WTC11 (cell line): Measurements from ENCODE around the gene SCFD1. TPM values are rescaled to one million over a fixed set of nuclear protein-coding genes. Genes with fewer than 3 reads are reported as not detected.
"Not testable (repeated sequence)": the region's sequence is repeated elsewhere in the genome, so short reads cannot be mapped to it uniquely, and the experiment has no call there.

Experiments used
- ATAC-seq: fragments of 200-7000 bp; cut with Tn5 transposase; 2 replicates; pipeline ENCODE4 v1.10.0; 2021; ENCODE audit warnings: mild to moderate bottlenecking, moderate library complexity
- CTCF ChIA-PET: fragments of 300-600 bp; sonication (Branson Sonifier 250); formaldehyde crosslinking; loops from one replicate; lab custom pipeline; 2021; ENCODE audit warnings: antibody characterized with exemption; lab: Charles Lee
- POLR2A ChIA-PET: fragments of 350-600 bp; sonication (Branson Sonifier 250); formaldehyde crosslinking; loops from one replicate; lab custom pipeline; 2021; ENCODE audit warnings: antibody characterized with exemption; lab: Charles Lee
- DNase-seq: peaks from one replicate; pipeline ENCODE4 v3.0.0; 2021; ENCODE audit warnings: low spot score
- H3K27ac Mint-ChIP-seq: 2 replicates; pipeline ENCODE4 v1.8.0; 2021; ENCODE audit warnings: mixed read lengths
- H3K27me3 Mint-ChIP-seq: 2 replicates; pipeline ENCODE4 v1.8.0; 2021; ENCODE audit warnings: low read depth, mild to moderate bottlenecking, moderate library complexity, mixed read lengths
- H3K36me3 Mint-ChIP-seq: 2 replicates; pipeline ENCODE4 v1.8.0; 2021; ENCODE audit warnings: mixed read lengths
- H3K4me1 Mint-ChIP-seq: 2 replicates; pipeline ENCODE4 v1.8.0; 2022; ENCODE audit warnings: mixed read lengths
- H3K4me3 Mint-ChIP-seq: 2 replicates; pipeline ENCODE4 v1.8.0; 2021; ENCODE audit warnings: mild to moderate bottlenecking, moderate library complexity, mixed read lengths
- H3K9me3 Mint-ChIP-seq: 2 replicates; pipeline ENCODE4 v1.8.0; 2021; ENCODE audit warnings: mixed read lengths
- AR ChIP-seq: fragments of 250-450 bp; sonication (Bioruptor Pico); IDR thresholded peaks from 2 replicates; pipeline ENCODE4 v1.9.0; 2021; ENCODE audit warnings: mild to moderate bottlenecking
- CREB1 ChIP-seq: sonication (generic); formaldehyde crosslinking; IDR thresholded peaks from 2 replicates; pipeline ENCODE4 v1.8.0; 2023; ENCODE audit warnings: mild to moderate bottlenecking, missing genetic modification reagents
- CREM ChIP-seq: sonication (generic); formaldehyde crosslinking; IDR thresholded peaks from 2 replicates; pipeline ENCODE4 v1.8.1; 2022; ENCODE audit warnings: mild to moderate bottlenecking, missing genetic modification reagents, moderate library complexity
- EMX1 ChIP-seq: fragments of 250-450 bp; sonication (Bioruptor Pico); IDR thresholded peaks from 2 replicates; pipeline ENCODE4 v1.8.0; 2021; ENCODE audit warnings: mild to moderate bottlenecking
- ERG ChIP-seq: fragments of 250-450 bp; sonication (Bioruptor Pico); IDR thresholded peaks from 2 replicates; pipeline ENCODE4 v1.8.0; 2021; ENCODE audit warnings: mild to moderate bottlenecking
- ESRRA ChIP-seq: sonication (generic); formaldehyde crosslinking; IDR thresholded peaks from 2 replicates; pipeline ENCODE4 v1.8.1; 2022; ENCODE audit warnings: mild to moderate bottlenecking, missing genetic modification reagents, borderline replicate concordance
- FOXP1 ChIP-seq: sonication (generic); formaldehyde crosslinking; IDR thresholded peaks from 2 replicates; pipeline ENCODE4 v1.8.0; 2022; ENCODE audit warnings: missing genetic modification reagents, mild to moderate bottlenecking, moderate library complexity, borderline replicate concordance
- FOXP4 ChIP-seq: sonication (generic); formaldehyde crosslinking; IDR thresholded peaks from 2 replicates; pipeline ENCODE4 v1.8.0; 2022; ENCODE audit warnings: mild to moderate bottlenecking, missing genetic modification reagents
- GTF2I ChIP-seq: fragments of 250-450 bp; sonication (Bioruptor Pico); conservative IDR thresholded peaks from 2 replicates; pipeline ENCODE4 v1.4.0; 2021; ENCODE audit warnings: mild to moderate bottlenecking
- IRF2 ChIP-seq: sonication (generic); formaldehyde crosslinking; IDR thresholded peaks from 2 replicates; pipeline ENCODE4 v1.8.0; 2022; ENCODE audit warnings: low read depth, missing genetic modification reagents, borderline replicate concordance
- JUN ChIP-seq: sonication (generic); formaldehyde crosslinking; IDR thresholded peaks from 2 replicates; pipeline ENCODE4 v1.8.0; 2023; ENCODE audit warnings: mild to moderate bottlenecking, missing genetic modification reagents
- NR3C1 ChIP-seq: sonication (generic); formaldehyde crosslinking; conservative IDR thresholded peaks from 2 replicates; pipeline ENCODE4 v1.8.1; 2023; ENCODE audit warnings: low read depth, mild to moderate bottlenecking, missing genetic modification reagents
- OVOL2 ChIP-seq: fragments of 250-450 bp; sonication (Bioruptor Pico); IDR thresholded peaks from 2 replicates; pipeline ENCODE4 v1.9.0; 2021; ENCODE audit warnings: mild to moderate bottlenecking, borderline replicate concordance
- PREB ChIP-seq: sonication (generic); formaldehyde crosslinking; IDR thresholded peaks from 2 replicates; pipeline ENCODE4 v1.8.1; 2022; ENCODE audit warnings: mild to moderate bottlenecking, missing genetic modification reagents, moderate library complexity, borderline replicate concordance
- RELA ChIP-seq: sonication (generic); formaldehyde crosslinking; IDR thresholded peaks from 2 replicates; pipeline ENCODE4 v1.8.1; 2022; ENCODE audit warnings: missing genetic modification reagents, mild to moderate bottlenecking, borderline replicate concordance
- TEAD4 ChIP-seq: sonication (generic); formaldehyde crosslinking; IDR thresholded peaks from 2 replicates; pipeline ENCODE4 v1.8.0; 2022; ENCODE audit warnings: mild to moderate bottlenecking, missing genetic modification reagents
- ZBTB43 ChIP-seq: sonication (generic); formaldehyde crosslinking; IDR thresholded peaks from 2 replicates; pipeline ENCODE4 v1.8.1; 2023; ENCODE audit warnings: mild to moderate bottlenecking, missing genetic modification reagents
- ZNF263 ChIP-seq: sonication (generic); formaldehyde crosslinking; IDR thresholded peaks from 2 replicates; pipeline ENCODE4 v1.8.1; 2022; ENCODE audit warnings: low read depth, mild to moderate bottlenecking, moderate library complexity, missing genetic modification reagents
- ZNF396 ChIP-seq: fragments of 250-450 bp; sonication (Bioruptor Pico); IDR thresholded peaks from 2 replicates; pipeline ENCODE4 v1.8.0; 2021; ENCODE audit warnings: mild to moderate bottlenecking, moderate library complexity, borderline replicate concordance
- ZNF532 ChIP-seq: fragments of 250-450 bp; sonication (Bioruptor Pico); IDR thresholded peaks from 2 replicates; pipeline ENCODE4 v1.9.0; 2021; ENCODE audit warnings: mild to moderate bottlenecking, borderline replicate concordance
- total RNA-seq: library from RNA; stranded (reverse); gene quantifications from 3 replicates; pipeline ENCODE4 v1.2.3, GENCODE V29; 2021

The SCFD1 gene
- total RNA-seq, 1 experiment from 2014 or later = 77.5 TPM

GRCh38 chr14:30573966-30574365, 48.2 kb upstream of the SCFD1 start:
- Mint-ChIP-seq H3K4me1 (peaks cover 90% of the 10 kb centered on the region), H3K27me3 (no peaks in the 10 kb centered on the region), H3K27ac (no peak overlapping the region), H3K4me3 (no peak overlapping the region), H3K9me3 (no peaks in the 10 kb centered on the region), H3K36me3 (no peaks in the 10 kb centered on the region)
- no peak for TF ChIP-seq ESRRA (CRISPR knock-in tag)
- no peak for TF ChIP-seq ZNF532 (CRISPR knock-in tag)
- no peak for TF ChIP-seq FOXP4 (CRISPR knock-in tag)
- TF ChIP-seq IRF2 (CRISPR knock-in tag) = no peak
- TF ChIP-seq PREB = no peak
- TF ChIP-seq ZNF396 = no peak
- no peak for TF ChIP-seq ZNF263 (CRISPR knock-in tag)
- TF ChIP-seq TEAD4 (CRISPR knock-in tag) = no peak
- TF ChIP-seq ZBTB43 (CRISPR knock-in tag) = no peak
- no peak for TF ChIP-seq OVOL2 (CRISPR knock-in tag)
- no peak for TF ChIP-seq FOXP1 (CRISPR knock-in tag)
- no peak for TF ChIP-seq JUN (CRISPR knock-in tag)
- no peak for TF ChIP-seq RELA (CRISPR knock-in tag)
- no peak for TF ChIP-seq GTF2I (CRISPR knock-in tag)
- TF ChIP-seq CREM = no peak
- no peak for TF ChIP-seq NR3C1
- no peak for TF ChIP-seq EMX1
- no peak for TF ChIP-seq ERG (CRISPR knock-in tag)
- TF ChIP-seq AR (CRISPR knock-in tag) = no peak
- no peak for TF ChIP-seq CREB1
- POLR2A ChIA-PET = no interaction called here
- no peak for ATAC-seq
- CTCF ChIA-PET = no interaction called here
- no peak for DNase-seq

GRCh38 chr14:30574777-30575176, 47.3 kb upstream of the SCFD1 start:
- DNase-seq, H3K9me3 Mint-ChIP-seq, H3K36me3 Mint-ChIP-seq, POLR2A ChIA-PET, ATAC-seq, H3K27me3 Mint-ChIP-seq, CTCF ChIA-PET, H3K4me3 Mint-ChIP-seq: not testable (repeated sequence)
- Mint-ChIP-seq H3K4me1 (peaks cover 83% of the 10 kb centered on the region), H3K27ac (peak overlapping the region; percentile 67; the same call in 1 of the 2 replicates)

- ATAC-seq = not testable (repeated sequence)
Observed at GRCh38 chr14:30576333-30576732, 45.8 kb upstream of the SCFD1 start.

More at GRCh38 chr14:30576333-30576732, 45.8 kb upstream of the SCFD1 start:
- H3K36me3 Mint-ChIP-seq, H3K27ac Mint-ChIP-seq, POLR2A ChIA-PET, DNase-seq, CTCF ChIA-PET, H3K4me3 Mint-ChIP-seq, H3K9me3 Mint-ChIP-seq, H3K27me3 Mint-ChIP-seq: not testable (repeated sequence)
- H3K4me1 Mint-ChIP-seq = peaks cover 67% of the 10 kb centered on the region
